GM12873 (cell line): ENCODE data around the gene TMSB15C.
"Not testable (repeated sequence)": the region's sequence is repeated elsewhere in the genome, so short reads cannot be mapped to it uniquely, and the experiment has no call there.

Experiments used
- TF ChIP-seq, protein P1 (sequence below): IDR thresholded peaks from 2 replicates; pipeline ENCODE4 v1.5.1; 2012; ENCODE audit warnings: low read depth, mild to moderate bottlenecking, moderate library complexity, low read length, control low read depth; ENCODE audit not compliant: insufficient read depth; ENCODE audit errors: missing control alignments

Gene TMSB15C

DNA sequence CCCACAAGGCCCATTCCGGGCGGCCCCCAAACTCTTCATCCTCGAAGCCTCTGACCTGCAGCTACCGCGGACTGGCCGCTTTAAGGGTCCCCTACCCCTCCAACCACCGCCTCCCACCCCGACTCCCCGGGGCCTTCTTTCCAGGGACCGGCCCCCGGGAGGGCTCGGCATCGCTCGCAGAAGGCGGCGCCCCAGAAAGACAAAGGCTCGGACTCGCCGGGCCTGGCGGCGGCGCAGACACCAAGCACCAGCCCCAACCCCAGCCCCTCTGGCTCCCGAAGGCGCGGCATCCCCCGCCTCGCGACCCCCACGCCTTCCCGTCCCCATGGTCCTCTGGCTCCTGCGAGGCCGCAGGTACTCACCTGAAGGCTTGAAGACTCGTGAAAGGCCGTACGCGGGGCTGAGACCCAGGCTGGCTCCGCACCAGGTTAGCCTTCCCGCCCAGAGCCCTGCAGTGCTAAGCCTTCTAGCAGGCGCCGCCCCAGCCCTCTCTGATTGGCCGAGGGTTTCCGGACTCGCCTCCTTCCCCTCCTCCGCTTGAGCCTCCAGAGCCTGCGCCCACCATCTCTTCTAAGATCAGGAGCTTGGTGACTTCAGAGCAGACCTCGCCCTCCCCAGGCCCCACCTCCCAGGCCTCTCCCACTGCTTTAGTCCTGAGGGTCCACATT lies at the start of gene TMSB15C:
TSS of gene TMSB15C (minus strand) at position 459 of the 668 bp plus-strand sequence.
- TF ChIP-seq, protein P1, sequence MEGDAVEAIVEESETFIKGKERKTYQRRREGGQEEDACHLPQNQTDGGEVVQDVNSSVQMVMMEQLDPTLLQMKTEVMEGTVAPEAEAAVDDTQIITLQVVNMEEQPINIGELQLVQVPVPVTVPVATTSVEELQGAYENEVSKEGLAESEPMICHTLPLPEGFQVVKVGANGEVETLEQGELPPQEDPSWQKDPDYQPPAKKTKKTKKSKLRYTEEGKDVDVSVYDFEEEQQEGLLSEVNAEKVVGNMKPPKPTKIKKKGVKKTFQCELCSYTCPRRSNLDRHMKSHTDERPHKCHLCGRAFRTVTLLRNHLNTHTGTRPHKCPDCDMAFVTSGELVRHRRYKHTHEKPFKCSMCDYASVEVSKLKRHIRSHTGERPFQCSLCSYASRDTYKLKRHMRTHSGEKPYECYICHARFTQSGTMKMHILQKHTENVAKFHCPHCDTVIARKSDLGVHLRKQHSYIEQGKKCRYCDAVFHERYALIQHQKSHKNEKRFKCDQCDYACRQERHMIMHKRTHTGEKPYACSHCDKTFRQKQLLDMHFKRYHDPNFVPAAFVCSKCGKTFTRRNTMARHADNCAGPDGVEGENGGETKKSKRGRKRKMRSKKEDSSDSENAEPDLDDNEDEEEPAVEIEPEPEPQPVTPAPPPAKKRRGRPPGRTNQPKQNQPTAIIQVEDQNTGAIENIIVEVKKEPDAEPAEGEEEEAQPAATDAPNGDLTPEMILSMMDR: not testable (repeated sequence)

DNA sequence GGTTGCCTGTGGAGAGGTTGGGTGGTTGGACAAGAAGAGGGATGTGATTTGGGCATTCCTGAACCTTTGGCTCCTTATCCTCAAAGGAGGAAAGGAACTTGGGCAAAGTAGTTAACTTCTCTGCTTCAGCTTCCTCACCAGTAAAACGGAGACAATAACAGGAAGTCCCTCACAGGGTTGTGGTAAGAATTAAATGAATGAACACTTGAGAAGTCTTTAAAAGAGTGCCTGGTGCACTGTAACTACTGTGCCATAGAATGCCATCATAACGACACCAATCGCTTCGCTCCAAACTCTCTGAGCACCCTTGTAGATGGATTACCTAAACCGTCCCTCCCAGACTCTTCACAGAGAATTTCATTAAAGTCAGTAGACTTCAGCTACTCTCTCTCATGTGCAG lies 46.8 kb upstream of the TMSB15C start:
- TF ChIP-seq, protein P1: no peak

DNA sequence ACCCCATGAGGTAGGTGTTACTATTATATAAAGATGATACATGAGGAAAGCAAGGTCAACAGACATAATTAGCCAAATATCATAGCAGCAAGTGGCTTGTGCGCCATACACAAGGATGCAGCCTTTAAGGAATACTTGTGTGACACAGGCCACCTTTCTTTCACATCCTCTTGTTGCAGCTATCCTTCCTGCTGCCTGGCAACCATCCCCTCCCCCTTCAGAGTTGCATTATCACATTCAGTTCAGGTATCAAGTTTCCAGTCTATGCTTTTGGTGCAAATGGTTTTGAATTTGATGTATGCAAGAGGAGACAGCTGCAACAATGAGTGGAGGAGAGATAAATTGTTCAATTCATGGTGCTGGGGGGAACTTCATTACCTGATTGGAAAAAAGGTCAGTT lies 42.7 kb upstream of the TMSB15C start:
- TF ChIP-seq, protein P1: no peak

DNA sequence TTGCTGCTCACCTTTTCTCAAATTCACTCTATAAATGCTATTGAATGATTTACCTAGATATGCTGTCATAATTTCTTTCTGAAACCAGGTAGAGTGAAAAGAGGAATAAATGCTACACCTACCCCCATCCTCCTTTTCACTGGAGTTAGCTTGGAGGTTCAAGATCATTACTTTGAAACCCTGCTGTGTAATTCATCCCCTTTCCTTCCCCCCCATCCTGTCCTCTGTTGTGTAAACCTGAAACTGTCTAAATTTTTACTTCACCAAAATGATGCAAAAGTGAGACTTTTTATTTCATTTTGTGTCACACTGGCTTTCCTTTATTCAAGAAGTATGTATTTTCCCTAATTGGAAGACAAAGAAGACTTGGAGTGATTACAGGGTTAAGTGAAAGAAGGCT lies 41.7 kb upstream of the TMSB15C start:
- TF ChIP-seq, protein P1: no peak

DNA sequence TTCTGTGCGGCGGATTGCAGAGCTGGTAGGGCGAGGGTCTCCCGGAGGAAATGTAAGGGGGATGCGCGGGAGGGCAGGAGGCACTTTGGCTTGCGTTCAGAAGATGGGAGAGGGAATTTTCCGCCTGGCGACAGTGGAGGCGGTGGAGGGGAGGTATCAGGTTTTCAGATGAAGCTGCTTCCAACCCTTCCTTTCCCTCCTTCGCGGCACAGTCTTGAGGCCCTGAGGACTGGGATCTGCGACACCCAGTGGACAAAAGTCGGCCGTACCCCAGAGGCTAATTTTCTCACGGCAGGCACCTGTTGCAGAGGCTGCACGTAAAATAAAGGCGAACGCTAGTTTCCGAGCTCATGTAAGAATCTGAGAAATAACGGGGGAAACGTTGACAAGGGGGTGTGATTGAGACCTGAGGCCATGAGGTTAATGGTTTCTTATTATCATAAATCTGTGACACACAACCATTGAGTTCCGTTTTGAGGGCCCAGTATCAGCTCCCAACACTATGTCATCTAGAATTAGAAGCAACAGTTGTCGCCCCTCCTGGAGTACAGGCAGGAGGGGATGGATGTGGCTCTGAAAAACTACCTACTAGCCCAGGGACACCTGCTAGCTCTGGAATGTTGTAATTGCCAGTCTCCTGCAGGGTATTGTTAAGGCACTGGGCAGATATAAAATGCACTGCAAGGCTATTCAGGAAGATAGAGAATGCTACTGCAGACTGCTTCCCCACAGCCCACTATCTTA lies 37.4 kb upstream of the TMSB15C start:
- TF ChIP-seq, protein P1: peak; percentile 62

DNA sequence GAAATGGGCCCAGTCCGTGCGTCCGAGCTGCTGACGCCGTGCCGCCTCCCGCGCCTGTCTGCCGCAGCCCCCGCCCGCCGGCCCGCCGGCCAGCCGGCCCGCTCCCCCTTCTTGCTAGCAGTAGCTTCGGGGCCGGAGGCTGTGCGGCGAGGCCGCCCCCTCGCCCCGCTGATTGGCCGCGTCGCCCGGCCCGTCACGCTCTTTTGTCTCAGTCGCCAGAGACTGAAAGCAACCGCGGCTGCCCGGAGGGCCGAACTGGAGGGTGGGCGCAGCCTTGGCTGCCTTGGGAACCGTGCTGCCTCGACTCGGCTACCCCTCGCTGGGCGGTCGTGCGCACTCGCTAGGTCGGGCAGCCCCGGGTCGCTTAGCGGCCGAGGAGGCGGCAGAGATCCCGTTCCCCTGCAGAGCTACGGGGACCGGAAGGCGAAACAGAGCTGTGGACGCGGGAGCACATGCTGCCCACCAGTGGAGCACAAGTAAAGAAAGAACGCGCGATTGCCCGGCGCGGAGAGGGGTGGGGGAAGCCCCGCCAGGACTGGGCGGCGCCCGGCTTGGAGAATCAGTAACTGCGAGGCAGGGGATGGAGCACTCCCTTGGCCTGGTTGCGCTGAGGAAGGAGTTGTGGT lies 36.4 kb upstream of the TMSB15C start, which contains the start of gene ZCCHC18:
TSS of gene ZCCHC18 (plus strand) at position 198 of the 626 bp plus-strand sequence. CDS start 1,589 bp downstream, outside the sequence.
- TF ChIP-seq, protein P1: no peak

DNA sequence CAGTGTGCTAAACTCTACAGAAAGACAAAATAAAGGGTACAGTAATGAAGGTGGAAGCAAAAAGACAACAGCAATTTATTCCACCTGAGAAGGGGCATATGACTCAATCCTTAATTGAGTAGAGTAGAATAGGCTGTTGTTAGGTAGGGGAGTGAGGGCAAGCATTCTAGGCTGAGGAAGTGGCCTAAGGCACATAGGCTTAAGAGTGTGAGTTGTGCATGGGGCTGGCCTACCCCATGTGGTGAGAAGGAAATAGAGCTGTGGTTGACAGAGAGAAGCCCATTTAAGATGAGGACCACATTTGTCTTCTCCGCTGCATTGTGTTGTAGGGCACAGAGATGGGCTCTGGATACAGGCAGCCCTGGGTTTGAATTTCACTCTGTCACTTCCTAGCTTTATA lies 32.9 kb upstream of the TMSB15C start:
- TF ChIP-seq, protein P1: no peak
